ENCODE measurements around the gene PROZ.
A peak's percentile ranks its signal among the peaks of the same experiment; 100 is the strongest.

PROZ gene

GRCh38 chr13:113142876-113143275 is 15.6 kb upstream of the PROZ start:
- DNase-seq, result no peak

GRCh38 chr13:113143466-113144254 is 14.8 kb upstream of the PROZ start:
- no peak for DNase-seq

GRCh38 chr13:113144255-113144629 is 14.2 kb upstream of the PROZ start:
- no peak for DNase-seq

GRCh38 chr13:113145496-113145895 is 13.0 kb upstream of the PROZ start:
- DNase-seq, result no peak

GRCh38 chr13:113145911-113146598 is 12.4 kb upstream of the PROZ start:
- no peak for DNase-seq

- no peak for DNase-seq
Observed at GRCh38 chr13:113146750-113147149, 11.7 kb upstream of the PROZ start.

GRCh38 chr13:113147206-113147605 is 11.2 kb upstream of the PROZ start:
- DNase-seq, result no peak

GRCh38 chr13:113148407-113148806 is 10.0 kb upstream of the PROZ start:
- no peak for DNase-seq

GRCh38 chr13:113148940-113149503 is 9.4 kb upstream of the PROZ start:
- DNase-seq, result no peak

- no peak for DNase-seq
Observed at GRCh38 chr13:113149711-113150549, 8.5 kb upstream of the PROZ start.

GRCh38 chr13:113150550-113151365 is 7.7 kb upstream of the PROZ start:
- DNase-seq, result no peak

GRCh38 chr13:113151745-113152690 is 6.4 kb upstream of the PROZ start:
- peak; percentile 24 for DNase-seq

- no peak for DNase-seq
Observed at GRCh38 chr13:113152691-113152983, 5.8 kb upstream of the PROZ start.

- DNase-seq, result peak; percentile 30
Observed at GRCh38 chr13:113152984-113153809, 5.3 kb upstream of the PROZ start.

- DNase-seq, result peak; percentile 79
Observed at GRCh38 chr13:113153810-113154748, 4.4 kb upstream of the PROZ start.

GRCh38 chr13:113155201-113155600 is 3.2 kb upstream of the PROZ start:
- no peak for DNase-seq

GRCh38 chr13:113155982-113156655 is 2.3 kb upstream of the PROZ start:
- DNase-seq, result no peak

- DNase-seq, result no peak
Observed at GRCh38 chr13:113157206-113157928, 1.1 kb upstream of the PROZ start.
